GM12892 (cell line): ENCODE data around the gene LAMA2.

ENCODE experiments used
- POLR2A ChIP-seq: IDR thresholded peaks from 2 replicates; pipeline ENCODE4 v1.6.1; 2011; ENCODE audit warnings: low read depth, low read length, control low read depth
- POLR2AphosphoS5 ChIP-seq: IDR thresholded peaks from 2 replicates; pipeline ENCODE4 v1.6.1; 2011; ENCODE audit warnings: low read depth, low read length, control low read depth
- TAF1 ChIP-seq: IDR thresholded peaks from 2 replicates; pipeline ENCODE4 v1.6.1; 2011; ENCODE audit warnings: low read depth, mild to moderate bottlenecking, control low read depth, low read length, borderline replicate concordance

GRCh38 chr6:129523816-129524215 is 640.9 kb downstream of the LAMA2 start:
- TF ChIP-seq POLR2AphosphoS5 (no peak), POLR2A (no peak), TAF1 (no peak)
